ENCODE measurements around the gene ABCC4.
A peak's percentile ranks its signal among the peaks of the same experiment; 100 is the strongest.
"Not testable (repeated sequence)": the region's sequence is repeated elsewhere in the genome, so short reads cannot be mapped to it uniquely, and the experiment has no call there.

Gene ABCC4

DNA sequence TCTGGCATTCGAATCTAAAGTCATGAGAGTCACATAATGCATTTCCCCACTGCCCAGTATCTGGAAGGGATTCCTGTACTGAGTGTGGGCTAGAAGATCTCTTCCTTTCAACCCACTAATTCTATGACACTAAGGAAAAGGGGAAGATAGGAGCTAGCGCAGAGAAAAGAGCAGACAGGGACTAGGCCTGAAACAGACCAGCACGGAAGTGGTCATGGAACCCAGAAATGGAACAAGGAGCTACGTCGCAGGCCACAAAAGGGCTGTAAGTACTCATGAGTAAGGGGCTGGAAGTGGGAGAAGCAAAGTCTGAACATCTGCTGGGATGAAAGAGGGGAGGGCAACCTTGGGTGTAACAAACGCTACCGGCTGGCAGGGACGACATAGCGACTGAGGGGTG, 8.6 kb downstream of the ABCC4 start:
- no peak overlapping the region for H3K9ac ChIP-seq (ENCODE audit: insufficient read length)
- no peak for TF ChIP-seq EZH2 (IDR thresholded peaks at IDR 0.05)
- TF ChIP-seq POLR2AphosphoS5 (IDR thresholded peaks at IDR 0.05; ENCODE audit: borderline replicate concordance, low read depth, low read length): no peak
- TF ChIP-seq FOXP2 (optimal IDR thresholded peaks at IDR 0.05; ENCODE audit: control extremely low read depth, extremely low read length, insufficient read depth): no peak
- H3K4me3 ChIP-seq: no peak overlapping the region
- no peak for DNase-seq (ENCODE audit: low read depth, low spot score)
- no peaks in the 10 kb centered on the region for H3K36me3 ChIP-seq (ENCODE audit: insufficient read depth, low read length)
- no peaks in the 10 kb centered on the region for H3K9me3 ChIP-seq (ENCODE audit: low read depth, low read length)
- no peak overlapping the region for H3K27ac ChIP-seq

DNA sequence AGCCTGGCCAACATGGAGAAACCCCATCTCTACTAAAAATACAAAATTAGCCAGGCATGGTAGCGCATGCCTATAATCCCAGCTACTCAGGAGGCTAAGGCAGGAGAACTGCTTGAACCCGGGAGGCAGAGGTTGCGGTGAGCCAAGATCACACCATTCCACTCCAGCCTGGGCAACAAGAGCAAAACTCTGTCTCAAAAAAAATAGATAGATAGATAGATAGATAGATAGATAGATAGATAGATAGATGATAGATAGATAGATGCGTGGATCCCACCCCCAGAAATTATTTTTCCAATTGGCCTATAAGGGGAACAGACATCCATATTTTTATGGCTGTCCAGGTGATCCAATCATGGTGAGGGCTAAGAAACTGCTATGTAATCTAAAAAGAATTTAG, 11.3 kb downstream of the ABCC4 start:
- H3K9me3 ChIP-seq (ENCODE audit: low read depth, low read length); H3K9ac ChIP-seq (ENCODE audit: insufficient read length); H3K36me3 ChIP-seq (ENCODE audit: insufficient read depth, low read length); DNase-seq (ENCODE audit: low read depth, low spot score); H3K4me3 ChIP-seq; H3K27ac ChIP-seq: not testable (repeated sequence)

DNA sequence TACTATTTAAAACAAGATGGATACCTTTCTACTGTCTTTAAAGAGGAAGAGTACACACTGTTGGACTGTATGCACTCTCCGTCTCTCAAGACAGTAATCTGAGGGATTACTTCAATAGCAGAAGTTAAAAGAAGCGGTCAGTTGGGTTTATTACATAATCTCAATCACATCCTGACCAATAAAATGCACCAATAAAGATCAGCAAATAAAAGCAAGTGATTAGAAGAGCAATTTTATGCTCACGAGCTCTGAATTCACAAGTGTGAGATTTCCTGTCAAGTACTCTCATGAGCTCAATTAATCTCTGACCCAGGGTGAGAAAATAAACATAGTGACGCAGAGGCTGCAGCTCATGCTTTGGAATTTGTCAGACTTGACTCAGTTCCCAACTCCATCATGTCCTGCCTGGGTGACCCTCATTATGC, 12.2 kb downstream of the ABCC4 start:
- no peaks in the 10 kb centered on the region for H3K9me3 ChIP-seq (ENCODE audit: low read depth, low read length)
- no peak for DNase-seq (ENCODE audit: low read depth, low spot score)
- TF ChIP-seq EZH2 (IDR thresholded peaks at IDR 0.05): no peak
- no peak for TF ChIP-seq FOXP2 (optimal IDR thresholded peaks at IDR 0.05; ENCODE audit: control extremely low read depth, extremely low read length, insufficient read depth)
- no peak for TF ChIP-seq POLR2AphosphoS5 (IDR thresholded peaks at IDR 0.05; ENCODE audit: borderline replicate concordance, low read depth, low read length)
- no peak overlapping the region for H3K27ac ChIP-seq
- H3K36me3 ChIP-seq (ENCODE audit: insufficient read depth, low read length): no peaks in the 10 kb centered on the region
- H3K9ac ChIP-seq (ENCODE audit: insufficient read length): no peak overlapping the region
- no peak overlapping the region for H3K4me3 ChIP-seq

DNA sequence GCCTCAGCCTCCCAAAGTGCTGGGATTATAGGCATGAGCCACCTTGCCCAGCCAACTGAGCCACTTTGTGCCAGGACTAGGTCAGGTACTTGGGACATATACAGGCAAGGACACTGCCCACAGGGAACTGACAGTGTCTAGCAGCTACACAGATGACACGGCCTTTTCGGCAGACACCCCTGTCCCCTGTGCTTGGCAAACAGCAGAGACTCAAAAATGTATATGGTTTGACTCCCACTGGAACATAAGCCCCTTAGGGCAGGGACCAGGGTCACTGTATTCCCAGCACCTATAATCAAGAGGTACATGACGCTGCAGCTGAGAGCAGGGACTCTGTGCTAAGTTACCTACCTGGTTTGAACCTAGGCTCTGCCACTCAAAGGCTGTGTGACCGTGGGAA, 16.8 kb downstream of the ABCC4 start:
- Histone ChIP-seq H3K9ac (ENCODE audit: insufficient read length) (no peak overlapping the region), H3K27ac (no peak overlapping the region), H3K4me3 (no peak overlapping the region), H3K36me3 (ENCODE audit: insufficient read depth, low read length) (no peaks in the 10 kb centered on the region), H3K9me3 (ENCODE audit: low read depth, low read length) (no peaks in the 10 kb centered on the region)
- no peak for DNase-seq (ENCODE audit: low read depth, low spot score)
- no peak for TF ChIP-seq EZH2 (IDR thresholded peaks at IDR 0.05)

DNA sequence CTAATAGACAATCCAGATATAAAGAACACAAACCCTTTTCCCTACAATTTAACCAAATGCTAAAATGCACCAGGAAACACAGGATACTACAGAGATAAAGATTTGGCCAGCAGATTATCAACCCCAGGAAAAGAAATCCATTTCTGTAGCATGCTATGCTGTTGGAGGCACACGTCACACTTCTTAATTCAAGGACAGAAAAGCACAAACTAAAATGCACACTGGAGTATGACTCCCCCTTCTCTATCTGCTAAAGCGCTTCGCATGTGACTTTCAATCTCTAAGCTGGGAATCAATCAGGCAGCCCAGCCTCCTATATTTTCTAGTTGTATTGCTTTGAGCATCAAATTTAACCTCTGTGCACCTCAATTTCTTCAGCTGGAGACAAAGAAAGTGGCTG, 22.2 kb downstream of the ABCC4 start:
- H3K36me3 ChIP-seq (ENCODE audit: insufficient read depth, low read length): no peaks in the 10 kb centered on the region
- no peak overlapping the region for H3K27ac ChIP-seq
- no peak for DNase-seq (ENCODE audit: low read depth, low spot score)
- no peak overlapping the region for H3K4me3 ChIP-seq
- H3K9ac ChIP-seq (ENCODE audit: insufficient read length): no peak overlapping the region
- no peaks in the 10 kb centered on the region for H3K9me3 ChIP-seq (ENCODE audit: low read depth, low read length)
- TF ChIP-seq POLR2AphosphoS5 (IDR thresholded peaks at IDR 0.05; ENCODE audit: borderline replicate concordance, low read depth, low read length) (no peak), EZH2 (IDR thresholded peaks at IDR 0.05) (no peak), FOXP2 (optimal IDR thresholded peaks at IDR 0.05; ENCODE audit: control extremely low read depth, extremely low read length, insufficient read depth) (no peak)

DNA sequence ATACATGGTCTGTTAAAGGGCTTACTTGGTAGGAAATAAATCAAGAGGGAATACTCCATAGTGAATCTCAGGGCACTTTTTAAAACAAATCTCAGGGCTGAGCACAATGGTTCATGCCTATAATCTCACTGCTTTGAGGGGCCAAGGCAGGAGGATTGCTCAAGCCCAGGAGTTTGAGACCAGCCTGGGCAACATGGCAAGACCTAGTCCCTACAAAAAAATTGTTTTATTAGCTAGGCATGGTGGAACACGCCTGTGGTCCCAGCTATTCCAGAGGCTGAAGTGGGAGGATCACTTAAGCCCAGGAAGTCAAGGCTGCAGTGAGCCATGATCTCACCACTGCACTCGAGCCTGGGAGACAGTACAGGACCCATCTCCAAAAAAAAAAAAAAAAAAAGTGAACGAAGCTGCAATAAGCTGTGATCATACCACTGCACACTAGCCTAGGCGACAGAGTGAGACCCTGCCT, 25.2 kb downstream of the ABCC4 start:
- H3K27ac ChIP-seq: peak overlapping the region; percentile 40; the same call in 1 of the 2 replicates
- H3K9me3 ChIP-seq (ENCODE audit: low read depth, low read length): no peaks in the 10 kb centered on the region
- no peak for DNase-seq (ENCODE audit: low read depth, low spot score)
- H3K36me3 ChIP-seq (ENCODE audit: insufficient read depth, low read length): no peaks in the 10 kb centered on the region
- TF ChIP-seq FOXP2 (optimal IDR thresholded peaks at IDR 0.05; ENCODE audit: control extremely low read depth, extremely low read length, insufficient read depth) (no peak), EZH2 (IDR thresholded peaks at IDR 0.05) (no peak), POLR2AphosphoS5 (IDR thresholded peaks at IDR 0.05; ENCODE audit: borderline replicate concordance, low read depth, low read length) (no peak)
- no peak overlapping the region for H3K4me3 ChIP-seq
- H3K9ac ChIP-seq (ENCODE audit: insufficient read length): no peak overlapping the region

DNA sequence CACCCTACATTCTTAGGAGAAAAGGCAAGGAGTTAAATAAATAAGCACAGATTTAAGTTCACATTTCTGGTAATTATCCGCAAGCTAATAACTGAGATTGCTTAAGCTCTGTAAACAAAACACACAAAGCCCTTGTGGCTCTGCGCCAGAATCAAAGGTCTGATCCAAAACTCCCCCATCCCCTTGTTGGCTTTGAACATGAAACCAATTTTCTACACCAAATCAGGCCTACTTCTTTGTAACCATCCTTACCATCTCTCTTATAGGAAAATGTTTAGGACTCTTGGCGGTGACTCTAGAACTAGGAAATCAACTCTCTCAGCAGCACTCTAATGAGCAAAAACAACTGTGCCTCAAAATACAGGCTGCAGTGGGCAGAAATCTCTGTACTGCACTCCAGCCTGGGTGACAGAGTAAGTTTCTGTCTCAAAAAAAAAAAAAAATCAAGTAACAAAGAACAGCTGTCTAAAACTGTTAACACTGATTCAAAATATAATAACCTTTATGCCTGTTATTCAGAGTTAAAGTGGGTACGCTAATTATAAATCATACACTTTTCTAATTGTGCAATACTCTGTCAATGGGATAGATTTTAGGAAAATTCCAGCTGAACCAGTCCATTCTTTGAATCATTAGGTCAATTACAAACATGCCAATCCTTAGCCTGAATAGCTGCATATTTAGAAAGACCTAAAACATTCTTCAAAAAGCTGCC, 25.8 kb downstream of the ABCC4 start:
- DNase-seq (ENCODE audit: low read depth, low spot score): no peak
- Histone ChIP-seq H3K4me3 (no peak overlapping the region), H3K36me3 (ENCODE audit: insufficient read depth, low read length) (no peaks in the 10 kb centered on the region), H3K27ac (peak overlapping the region; percentile 40; the same call in 1 of the 2 replicates), H3K9ac (ENCODE audit: insufficient read length) (no peak overlapping the region), H3K9me3 (ENCODE audit: low read depth, low read length) (no peaks in the 10 kb centered on the region)
- TF ChIP-seq EZH2 (IDR thresholded peaks at IDR 0.05) (no peak), FOXP2 (optimal IDR thresholded peaks at IDR 0.05; ENCODE audit: control extremely low read depth, extremely low read length, insufficient read depth) (no peak), POLR2AphosphoS5 (IDR thresholded peaks at IDR 0.05; ENCODE audit: borderline replicate concordance, low read depth, low read length) (no peak)

DNA sequence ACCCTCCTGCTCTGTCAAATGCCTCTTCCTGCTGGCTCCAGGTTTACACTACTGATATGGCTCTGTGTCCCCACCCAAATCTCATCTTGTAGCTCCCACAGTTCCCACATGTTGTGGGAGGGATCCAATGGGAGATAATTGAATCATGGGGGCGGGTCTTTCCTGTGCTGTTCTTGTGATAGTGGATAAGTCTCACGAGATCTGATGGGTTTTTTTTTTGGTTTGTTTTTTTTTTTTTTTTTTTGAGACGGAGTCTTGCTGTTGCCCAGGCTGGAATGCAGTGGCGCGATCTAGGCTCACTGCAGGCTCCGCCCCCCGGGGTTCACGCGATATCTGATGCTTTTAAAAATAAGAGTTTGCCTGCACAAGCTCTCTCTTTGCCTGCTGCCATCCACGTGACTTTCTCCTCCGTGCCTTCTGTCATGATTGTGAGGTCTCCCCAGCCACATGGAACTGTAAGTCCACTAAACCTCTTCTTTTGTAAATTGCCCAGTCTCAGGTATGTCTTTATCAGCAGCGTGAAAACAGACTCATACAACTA, 27.6 kb downstream of the ABCC4 start:
- H3K9me3 ChIP-seq (ENCODE audit: low read depth, low read length); H3K36me3 ChIP-seq (ENCODE audit: insufficient read depth, low read length); DNase-seq (ENCODE audit: low read depth, low spot score); H3K4me3 ChIP-seq; H3K9ac ChIP-seq (ENCODE audit: insufficient read length); H3K27ac ChIP-seq: not testable (repeated sequence)

DNA sequence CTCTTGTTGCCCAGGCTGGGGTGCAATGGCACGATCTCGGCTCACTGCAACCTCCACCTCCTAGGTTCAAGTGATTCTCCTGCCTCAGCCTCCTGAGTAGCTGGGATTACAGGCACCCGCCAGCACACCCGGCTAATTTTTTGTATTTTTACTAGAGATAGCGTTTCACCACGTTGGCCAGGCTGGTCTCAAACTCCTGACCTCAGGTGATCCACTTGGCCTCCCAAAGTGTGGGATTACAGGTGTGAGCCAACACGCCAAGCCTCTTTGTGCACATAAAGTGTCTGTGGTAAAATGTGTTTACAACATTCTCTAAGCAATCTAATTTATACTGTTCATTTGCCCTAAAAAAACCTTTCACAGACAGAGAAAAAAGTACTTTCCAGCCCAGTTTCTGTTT, 29.2 kb downstream of the ABCC4 start:
- H3K9ac ChIP-seq (ENCODE audit: insufficient read length); DNase-seq (ENCODE audit: low read depth, low spot score); H3K27ac ChIP-seq; H3K36me3 ChIP-seq (ENCODE audit: insufficient read depth, low read length); H3K4me3 ChIP-seq; H3K9me3 ChIP-seq (ENCODE audit: low read depth, low read length): not testable (repeated sequence)

Data from SK-N-MC (cell line).